Right cardiac atrium (tissue), 5 donors: ENCODE measurements around the gene SHOX. TPM values are rescaled to one million over a fixed set of nuclear protein-coding genes. Genes with fewer than 3 reads are reported as not detected.

Source experiments
- ATAC-seq, 2 donors: fragments of 200-7000 bp; cut with Tn5 transposase; one replicate each; pipeline versions ENCODE4 v1.8.0 to v1.9.1; 2020; ENCODE audit warnings: moderate library complexity in 2 of 2, mild to moderate bottlenecking in 1 of 2
- DNase-seq, 3 donors: peaks; one replicate each; pipeline ENCODE4 v3.0.0-alpha.2; 2020
- H3K27ac ChIP-seq: one replicate; pipeline ENCODE4 v1.5.1; 2013; ENCODE audit warnings: mild to moderate bottlenecking, low read length, control low read depth, moderate library complexity
- H3K27me3 ChIP-seq: one replicate; pipeline ENCODE4 v1.6.1; 2013; ENCODE audit not compliant: control insufficient read depth, insufficient read depth
- H3K4me1 ChIP-seq: one replicate; pipeline ENCODE4 v1.6.1; 2013; ENCODE audit warnings: low read length; ENCODE audit not compliant: control insufficient read depth, insufficient read depth
- H3K4me3 ChIP-seq: one replicate; pipeline ENCODE4 v1.5.1; 2013; ENCODE audit warnings: low read length, control low read depth
- H3K9me3 ChIP-seq: one replicate; pipeline ENCODE4 v1.6.1; 2013; ENCODE audit warnings: low read length; ENCODE audit not compliant: control insufficient read depth
- WGBS: extraction: QIAGEN DNeasy Blood & Tissue Kit; methylation state at CpG from one replicate; pipeline ENCODE4 v1.1.7; 2013; 5-methylcytosine and 5-hydroxymethylcytosine counted together
- intact Hi-C, 4 donors: fragments of 100-400 bp; cut with DNase I; formaldehyde crosslinking; loops; one replicate each; pipeline versions ENCODE4 v1.11.0 to v1.14.0; 2022 to 2023
- polyA plus RNA-seq: library from polyadenylated mRNA; stranded (reverse); fragments of 200-250 nt; gene quantifications from one replicate; pipeline ENCODE4 v1.2.3, GENCODE V29; 2013
- total RNA-seq, 4 donors: library from RNA; stranded (reverse); fragmentation: NEBNext Ultra II Directional; extraction: Animal tissue kit (Norgen Biotek cat#: 25700); gene quantifications; one replicate each; pipeline ENCODE4 v1.2.1, GENCODE V29; 2021
- donor health status: healthy with polysubstance abuse.
- donor health status: DM: no; HTN: yes; CAD: no.
- donor health status: DM: no; HTN: no; CAD: no.
- donor health status: DM: no; HTN: yes; CAD: no; lungs with severe emphysema.
- donor health status: DM: yes; HTN: yes; CAD: no.

Gene SHOX
- total and polyA plus RNA-seq, 5 donors: not detected

DNA sequence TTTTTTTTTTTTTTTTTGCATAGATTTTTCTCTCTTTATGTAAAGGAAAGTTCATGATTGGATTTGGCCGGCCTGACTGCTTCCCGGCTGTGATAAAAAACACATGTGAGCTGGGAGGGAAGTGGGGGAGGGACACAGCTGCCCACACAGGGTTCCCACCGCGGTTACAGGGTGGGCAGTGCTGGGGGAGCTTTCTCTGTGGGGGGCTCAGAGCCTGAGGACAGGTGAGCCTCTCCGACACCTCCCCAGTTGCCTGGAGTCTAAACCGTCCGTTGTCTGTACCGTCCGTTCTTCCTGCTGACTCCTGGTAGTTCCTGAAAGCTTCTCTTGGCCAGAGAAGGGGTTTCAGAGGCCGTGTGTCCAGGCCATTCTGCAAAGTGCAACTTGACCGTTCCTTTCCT is 21.8 kb downstream of the SHOX start:
- 23% methylated on average over 11 of the region's 11 CpGs for WGBS
- H3K4me1 ChIP-seq: no peaks in the 10 kb centered on the region
- H3K4me3 ChIP-seq: no peak overlapping the region
- no peaks in the 10 kb centered on the region for H3K27me3 ChIP-seq
- no peak overlapping the region for H3K27ac ChIP-seq
- DNase-seq (no peak), ATAC-seq (no peak)
- intact Hi-C loops: no loop called here
- no peaks in the 10 kb centered on the region for H3K9me3 ChIP-seq

DNA sequence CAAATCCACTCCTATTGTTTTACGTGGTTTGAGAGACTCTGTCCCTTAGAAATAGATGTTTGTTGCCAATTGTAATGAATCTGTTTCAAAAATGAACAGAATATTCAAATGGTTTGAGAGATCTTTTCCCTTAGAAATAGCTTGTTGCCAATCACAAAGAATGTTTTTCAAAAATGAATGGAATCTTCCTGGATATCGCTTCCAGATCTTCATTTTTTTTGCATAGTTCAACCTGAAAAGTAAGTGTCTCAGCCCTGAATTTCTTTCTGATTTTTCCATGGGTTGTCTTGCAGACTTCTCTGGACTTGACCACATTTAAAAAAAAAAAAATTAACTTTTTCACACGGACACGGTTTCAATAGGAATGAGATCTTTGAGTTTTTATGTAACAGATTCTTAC is 22.7 kb downstream of the SHOX start:
- 65% methylated on average over 4 of the region's 4 CpGs for WGBS
- Histone ChIP-seq H3K9me3 (no peaks in the 10 kb centered on the region), H3K4me1 (no peaks in the 10 kb centered on the region), H3K27me3 (no peaks in the 10 kb centered on the region), H3K27ac (no peak overlapping the region), H3K4me3 (no peak overlapping the region)
- DNase-seq: no peak
- ATAC-seq: no peak
- intact Hi-C loops: no loop called here

DNA sequence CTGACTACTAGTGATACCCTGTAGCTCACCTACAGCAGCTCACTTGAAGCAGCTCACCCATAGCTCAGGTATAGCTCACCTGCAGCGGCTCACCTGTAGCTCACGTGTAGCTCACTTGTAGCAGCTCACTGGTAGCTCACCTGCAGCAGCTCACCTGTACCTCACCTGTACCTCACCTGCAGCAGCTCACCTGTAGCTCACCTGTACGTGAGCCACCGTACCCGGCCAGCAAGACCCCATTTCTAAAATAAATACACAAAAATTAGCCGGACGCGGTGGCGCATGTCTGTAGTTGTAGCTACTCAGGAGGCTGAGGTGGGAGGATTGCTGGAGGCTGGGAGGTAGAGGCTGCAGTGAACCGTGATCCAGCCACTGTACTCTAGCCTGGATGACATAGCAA is 30.6 kb downstream of the SHOX start:
- no peak for DNase-seq
- ATAC-seq: no peak
- no peak overlapping the region for H3K27ac ChIP-seq
- H3K4me3 ChIP-seq: no peak overlapping the region
- H3K27me3 ChIP-seq: no peaks in the 10 kb centered on the region
- H3K4me1 ChIP-seq: no peaks in the 10 kb centered on the region
- WGBS: 91% methylated on average over 10 of the region's 10 CpGs
- intact Hi-C loops: no loop called here
- H3K9me3 ChIP-seq: no peaks in the 10 kb centered on the region

DNA sequence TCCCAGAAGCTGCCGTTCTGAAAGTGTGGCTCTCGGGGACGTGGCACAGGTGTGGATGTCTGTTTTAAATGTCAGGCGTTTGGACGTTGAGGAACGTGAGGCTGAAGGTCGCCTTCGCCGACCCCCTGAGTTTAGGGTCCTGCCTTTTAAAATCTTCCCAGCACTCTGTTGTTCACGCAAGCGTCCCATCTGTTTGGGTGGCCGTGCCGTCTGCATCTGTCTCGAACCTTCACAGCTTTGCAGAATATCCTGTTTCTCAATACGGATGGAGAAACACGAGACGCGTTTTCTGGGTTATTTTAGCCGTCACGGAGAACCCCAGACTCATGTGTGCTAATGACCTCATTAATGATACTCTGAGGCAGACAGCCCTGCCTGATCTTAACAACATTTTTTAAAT is 31.5 kb downstream of the SHOX start:
- Histone ChIP-seq H3K27me3 (no peaks in the 10 kb centered on the region), H3K4me3 (no peak overlapping the region), H3K4me1 (no peaks in the 10 kb centered on the region), H3K27ac (no peak overlapping the region), H3K9me3 (no peaks in the 10 kb centered on the region)
- DNase-seq: no peak
- intact Hi-C loops: no loop called here
- no peak for ATAC-seq
- 87% methylated on average over 20 of the region's 20 CpGs for WGBS

DNA sequence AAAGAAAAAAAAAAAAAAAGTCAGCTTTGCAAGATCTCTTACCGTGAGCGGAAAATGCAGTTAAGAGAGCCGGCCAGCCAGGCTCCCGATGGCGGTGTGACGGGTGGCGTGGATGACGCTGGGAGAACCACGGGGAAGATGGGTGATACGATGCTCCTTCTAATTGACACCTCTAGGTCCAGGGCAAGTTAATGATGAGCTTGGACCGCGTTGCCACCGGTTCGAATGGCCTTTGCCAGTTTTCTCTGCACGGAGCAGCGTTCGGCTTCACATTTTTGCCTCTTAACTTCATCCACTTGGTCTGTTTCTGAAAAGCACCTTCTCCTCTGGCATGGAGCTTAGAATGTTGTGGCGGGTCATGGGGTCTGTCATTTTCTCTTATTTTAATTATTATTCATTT is 33.2 kb downstream of the SHOX start:
- intact Hi-C loops: no loop called here

DNA sequence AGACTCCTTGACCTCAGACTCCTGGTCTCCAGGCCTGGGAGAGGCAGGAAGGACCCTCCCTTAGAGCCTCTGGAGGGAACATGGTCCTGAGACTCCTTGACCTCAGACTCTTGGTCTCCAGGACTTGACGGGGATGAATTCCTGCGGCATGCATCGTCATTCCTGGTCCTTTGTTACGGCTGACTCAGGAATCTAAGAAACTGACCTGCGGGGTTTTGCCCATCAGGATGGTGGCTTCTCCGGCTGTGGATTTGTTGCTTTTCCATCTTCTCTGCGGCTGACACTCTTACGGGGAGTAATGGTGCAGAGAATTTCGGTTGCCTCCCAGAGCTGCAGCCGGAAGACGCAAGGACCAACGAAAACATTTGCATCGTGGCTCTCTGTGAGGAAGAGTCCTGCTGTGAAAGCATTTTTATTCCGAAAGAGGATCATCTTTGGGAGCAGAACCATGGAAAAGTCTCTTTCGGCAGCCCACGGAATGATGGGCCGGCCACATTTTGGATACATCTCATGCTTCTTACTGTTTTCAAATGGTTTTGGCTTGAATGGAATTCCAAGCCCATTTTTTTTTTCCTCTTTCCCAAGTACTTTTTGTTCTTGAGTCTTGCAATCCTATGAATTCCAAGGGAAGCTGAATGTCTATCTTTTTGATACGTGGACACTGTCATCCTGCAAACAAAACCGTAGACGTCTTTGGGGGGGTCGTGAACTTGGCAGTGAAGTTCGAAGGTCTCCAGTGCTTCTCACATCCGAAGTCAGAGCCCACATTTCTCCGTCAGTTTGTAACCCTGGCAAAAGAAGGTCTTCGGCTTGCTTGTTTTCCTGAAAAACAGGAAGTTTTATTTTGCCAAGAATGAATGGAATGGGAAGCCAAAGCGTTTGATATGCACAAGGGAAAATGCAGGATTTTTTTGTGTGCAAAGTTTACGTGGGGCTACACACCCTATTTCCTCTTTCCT is 36.5 kb downstream of the SHOX start:
- H3K9me3 ChIP-seq: no peaks in the 10 kb centered on the region
- 52% methylated on average over 27 of the region's 27 CpGs for WGBS

More for the DNA sequence above, 33.2 kb downstream of the SHOX start:
- no peak overlapping the region for H3K4me3 ChIP-seq
- WGBS: 92% methylated on average over 18 of the region's 18 CpGs
- DNase-seq (no peak), ATAC-seq (no peak)
- H3K27me3 ChIP-seq: no peaks in the 10 kb centered on the region
- H3K9me3 ChIP-seq: no peaks in the 10 kb centered on the region
- no peak overlapping the region for H3K27ac ChIP-seq
- no peaks in the 10 kb centered on the region for H3K4me1 ChIP-seq

DNA sequence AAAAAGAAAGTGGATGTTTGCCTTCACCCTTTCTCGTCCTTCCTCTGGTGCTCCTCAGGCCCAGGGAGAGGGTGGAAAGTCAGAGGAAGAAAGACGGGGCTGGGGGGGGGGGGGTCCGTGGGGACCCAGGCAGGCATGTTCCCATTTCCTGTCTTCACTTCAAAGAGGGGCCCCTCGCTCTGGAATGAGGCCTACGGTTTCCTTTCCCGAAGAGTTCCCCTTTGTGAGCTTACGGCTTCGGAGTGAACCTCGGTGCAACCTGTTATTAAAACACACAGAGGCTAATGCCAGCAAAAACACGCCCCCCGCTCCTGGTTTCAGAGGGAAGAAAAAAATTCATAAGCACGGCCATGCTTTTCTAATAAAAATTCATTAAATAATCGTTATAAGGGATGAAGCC is 40.1 kb downstream of the SHOX start:
- Histone ChIP-seq H3K9me3 (no peaks in the 10 kb centered on the region), H3K4me3 (no peak overlapping the region), H3K4me1 (no peaks in the 10 kb centered on the region), H3K27me3 (no peaks in the 10 kb centered on the region), H3K27ac (no peak overlapping the region)
- intact Hi-C loops: no loop called here
- DNase-seq: no peak
- no peak for ATAC-seq
- 29% methylated on average over 13 of the region's 13 CpGs for WGBS

More for the DNA sequence above, 36.5 kb downstream of the SHOX start:
- Histone ChIP-seq H3K27ac (no peak overlapping the region), H3K4me3 (no peak overlapping the region), H3K4me1 (no peaks in the 10 kb centered on the region), H3K27me3 (no peaks in the 10 kb centered on the region)
- intact Hi-C loops: no loop called here
- DNase-seq: no peak
- ATAC-seq: no peak

DNA sequence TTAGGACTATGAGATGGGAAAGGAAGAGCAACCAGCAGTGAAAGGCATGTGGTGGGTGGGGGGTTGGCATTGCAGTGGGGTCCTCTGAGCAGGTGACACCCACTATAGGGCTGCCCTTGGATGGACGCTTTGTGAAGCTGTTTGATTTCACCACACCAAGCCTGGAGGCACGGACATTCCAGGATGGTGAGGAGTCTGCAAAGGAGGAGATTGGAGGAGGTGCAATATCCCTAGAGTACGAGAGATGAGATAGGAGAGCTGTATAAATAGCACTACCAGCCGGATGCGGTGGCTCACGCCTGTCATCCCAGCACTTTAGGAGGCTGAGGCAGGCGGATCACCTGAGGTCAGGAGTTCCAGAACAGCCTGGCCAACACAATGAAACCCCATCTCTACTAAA is 42.3 kb downstream of the SHOX start:
- 65% methylated on average over 7 of the region's 7 CpGs for WGBS
- Histone ChIP-seq H3K4me3 (no peak overlapping the region), H3K27me3 (no peaks in the 10 kb centered on the region), H3K27ac (no peak overlapping the region), H3K9me3 (no peaks in the 10 kb centered on the region), H3K4me1 (no peaks in the 10 kb centered on the region)
- intact Hi-C loops: no loop called here
- ATAC-seq: no peak
- DNase-seq: no peak

DNA sequence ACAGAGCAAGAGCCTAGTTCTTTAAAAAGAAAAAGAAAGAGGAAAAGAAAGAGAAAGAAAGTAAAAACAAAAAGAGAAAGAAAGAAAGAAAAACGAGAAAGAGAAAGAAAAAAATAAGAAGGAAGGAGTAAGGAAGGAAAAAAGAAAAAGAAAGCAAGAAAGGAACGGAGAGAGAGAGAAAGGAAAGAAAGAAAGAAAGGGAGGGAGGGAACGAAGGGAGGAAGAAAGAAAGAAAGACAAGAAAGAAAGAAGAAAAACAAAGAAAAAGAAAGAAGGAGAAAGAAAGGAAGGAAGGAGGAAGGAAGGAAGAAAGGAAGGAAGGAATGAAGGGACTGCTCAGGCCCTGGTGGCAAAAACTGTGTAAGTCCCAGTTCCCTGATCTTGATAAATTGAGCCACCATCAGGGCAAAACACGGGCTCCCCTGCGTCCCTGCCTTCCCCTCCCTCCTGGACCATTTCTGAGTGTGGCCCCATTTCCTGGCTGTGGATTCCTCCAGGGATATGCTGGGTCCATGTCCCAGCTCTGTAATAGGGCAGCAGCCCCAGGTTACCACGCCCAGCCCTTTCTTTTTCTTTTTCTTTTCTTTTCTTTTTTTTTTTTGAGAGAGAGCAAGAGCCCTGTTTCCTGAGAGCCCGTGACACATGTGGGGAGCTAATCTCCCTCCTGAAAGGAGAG is 44.8 kb downstream of the SHOX start:
- H3K27me3 ChIP-seq: no peaks in the 10 kb centered on the region
- ATAC-seq (no peak), DNase-seq (no peak)
- H3K9me3 ChIP-seq: no peaks in the 10 kb centered on the region
- intact Hi-C loops: no loop called here
- H3K4me1 ChIP-seq: no peaks in the 10 kb centered on the region
- WGBS: 40% methylated on average over 7 of the region's 7 CpGs
- no peak overlapping the region for H3K4me3 ChIP-seq
- no peak overlapping the region for H3K27ac ChIP-seq

DNA sequence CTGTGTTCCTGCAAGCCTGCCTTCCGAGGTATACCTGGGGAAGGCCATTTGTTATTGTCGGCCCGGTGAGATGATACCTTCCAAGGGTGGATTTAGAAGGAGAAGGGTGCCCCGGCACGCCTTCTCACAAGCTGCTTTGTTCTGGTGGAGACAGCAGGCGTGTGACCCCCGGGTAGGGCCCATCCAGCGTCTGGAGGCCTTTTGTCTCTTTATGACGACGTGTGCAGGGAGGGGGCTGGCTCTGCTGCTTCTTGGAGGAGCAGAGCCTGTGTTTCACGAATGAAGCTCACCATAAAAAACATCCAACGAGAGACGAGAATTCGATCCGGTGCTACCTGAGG is 45.3 kb downstream of the SHOX start:
- ATAC-seq (no peak), DNase-seq (no peak)
- intact Hi-C loops: no loop called here
- no peak overlapping the region for H3K4me3 ChIP-seq
- WGBS: 49% methylated on average over 15 of the region's 15 CpGs
- H3K9me3 ChIP-seq: no peaks in the 10 kb centered on the region
- H3K27ac ChIP-seq: no peak overlapping the region
- H3K4me1 ChIP-seq: no peaks in the 10 kb centered on the region
- H3K27me3 ChIP-seq: no peaks in the 10 kb centered on the region

DNA sequence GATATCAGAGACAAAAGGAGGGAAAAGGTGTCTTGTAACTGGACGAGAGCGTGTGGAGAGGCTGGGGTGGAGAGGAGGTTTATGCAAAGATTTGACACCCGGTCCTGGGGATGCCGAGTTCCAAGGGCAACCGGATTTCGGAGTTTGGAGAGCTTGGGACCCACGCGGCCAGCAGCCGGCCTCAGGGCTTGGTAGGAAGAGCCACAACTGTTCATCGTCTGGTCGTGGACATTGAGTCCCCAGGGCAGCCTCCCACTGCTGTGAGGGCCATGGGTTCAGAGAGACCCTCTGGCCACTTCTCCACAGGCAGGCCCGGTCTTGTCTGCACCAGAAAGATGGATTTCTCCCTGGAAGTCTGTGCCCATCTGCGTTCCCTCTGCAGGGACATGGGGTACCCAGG is 46.8 kb downstream of the SHOX start:
- Histone ChIP-seq H3K27me3 (no peaks in the 10 kb centered on the region), H3K9me3 (no peaks in the 10 kb centered on the region), H3K4me1 (no peaks in the 10 kb centered on the region), H3K4me3 (no peak overlapping the region), H3K27ac (no peak overlapping the region)
- intact Hi-C loops: no loop called here
- 87% methylated on average over 13 of the region's 13 CpGs for WGBS
- DNase-seq (no peak), ATAC-seq (no peak)
